HUES64 (cell line): Measurements from ENCODE around the gene MRC2.

ENCODE experiments used
- H3K27ac ChIP-seq: 2 replicates; pipeline ENCODE4 v1.7.0; 2013; ENCODE audit warnings: low read depth, low read length, inconsistent platforms
- H3K27me3 ChIP-seq: 2 replicates; pipeline ENCODE4 v1.6.1; 2013; ENCODE audit warnings: mild to moderate bottlenecking, low read length; ENCODE audit not compliant: insufficient read depth
- H3K36me3 ChIP-seq: 2 replicates; pipeline ENCODE4 v1.6.1; 2013; ENCODE audit warnings: mild to moderate bottlenecking, low read length; ENCODE audit not compliant: insufficient read depth
- H3K4me1 ChIP-seq: 2 replicates; pipeline ENCODE4 v1.6.1; 2013; ENCODE audit warnings: mild to moderate bottlenecking, low read length, moderate library complexity; ENCODE audit not compliant: insufficient read depth
- H3K4me3 ChIP-seq: 2 replicates; pipeline ENCODE4 v1.5.1; 2013; ENCODE audit warnings: mild to moderate bottlenecking, low read length, moderate library complexity
- H3K9ac ChIP-seq: 2 replicates; pipeline ENCODE4 v1.6.1; 2013; ENCODE audit warnings: mild to moderate bottlenecking, low read depth, low read length
- H3K9me3 ChIP-seq: 2 replicates; pipeline ENCODE4 v1.6.1; 2013; ENCODE audit warnings: low read depth, low read length; ENCODE audit not compliant: insufficient read depth
- WGBS: fragments of 150-250, 120-280 bp; methylation state at CpG from one replicate; pipeline ENCODE4 v1.1.7; 2013; ENCODE audit warnings: missing lambda C conversion rate; 5-methylcytosine and 5-hydroxymethylcytosine counted together

Gene MRC2

DNA sequence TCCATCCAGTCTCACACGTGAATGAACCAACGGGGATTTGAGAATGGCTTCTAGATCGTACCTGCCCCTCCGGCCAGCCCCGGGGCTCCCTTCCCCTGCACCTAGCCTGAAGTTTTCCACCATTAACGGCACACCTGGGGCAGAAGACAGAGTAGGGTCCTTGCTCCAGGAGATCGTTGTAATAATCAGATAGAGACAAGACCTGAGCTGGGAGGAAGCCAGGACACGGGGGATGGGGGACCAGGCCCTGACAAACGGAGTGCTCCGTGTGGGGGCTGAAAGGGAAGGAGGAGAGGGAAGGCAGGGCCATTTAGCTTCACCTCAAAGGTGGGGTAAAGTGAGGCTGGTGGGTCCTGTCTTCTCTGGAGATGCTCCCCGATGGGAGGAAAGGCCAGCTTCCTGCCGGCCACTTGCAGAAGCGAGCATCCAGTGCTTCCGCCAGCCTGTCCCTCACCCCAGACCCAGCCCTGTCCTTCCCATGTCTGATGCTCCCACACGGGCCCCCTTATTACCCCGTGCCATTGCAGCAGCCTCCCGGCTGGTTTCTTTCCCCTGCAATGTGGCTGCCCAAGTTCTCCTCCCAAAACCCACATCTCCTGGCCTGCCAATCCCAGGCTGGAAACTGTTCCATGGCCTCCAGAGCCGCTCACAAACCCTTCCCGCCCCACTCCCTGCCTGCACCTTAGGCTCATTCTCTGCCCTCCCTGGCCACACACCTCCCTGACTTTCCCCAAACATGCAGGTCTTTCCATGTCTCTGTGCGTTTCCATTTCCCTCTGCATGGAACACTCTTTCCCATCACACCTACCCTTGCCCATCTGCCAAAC, 79.3 kb downstream of the MRC2 start:
- no peak overlapping the region for H3K27ac ChIP-seq
- no peaks in the 10 kb centered on the region for H3K36me3 ChIP-seq
- H3K4me1 ChIP-seq: peaks cover 20% of the 10 kb centered on the region
- H3K27me3 ChIP-seq: peaks cover 42% of the 10 kb centered on the region
- H3K4me3 ChIP-seq: no peak overlapping the region; the same call in 1 of the 2 replicates
- 77% methylated on average over 20 of the region's 20 CpGs for WGBS
- H3K9me3 ChIP-seq: peaks cover 4% of the 10 kb centered on the region
- no peak overlapping the region for H3K9ac ChIP-seq

DNA sequence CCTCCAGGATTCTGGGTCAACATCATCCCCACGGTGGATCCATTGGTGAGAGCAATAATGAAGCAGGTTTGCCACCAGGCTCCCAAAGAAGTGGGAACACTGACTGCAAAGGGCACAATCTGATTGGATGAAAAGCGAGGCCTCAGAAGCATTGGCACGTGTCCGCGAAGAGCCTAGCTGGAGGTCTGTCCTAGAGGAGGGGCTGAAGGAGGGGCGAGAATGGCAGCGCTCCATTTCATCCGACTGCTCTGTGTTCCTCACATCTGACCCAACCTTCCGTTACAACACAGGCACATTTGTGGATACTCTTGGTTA, 79.9 kb downstream of the MRC2 start:
- H3K4me3 ChIP-seq: no peak overlapping the region
- peaks cover 4% of the 10 kb centered on the region for H3K9me3 ChIP-seq
- no peak overlapping the region for H3K9ac ChIP-seq
- peaks cover 42% of the 10 kb centered on the region for H3K27me3 ChIP-seq
- peaks cover 20% of the 10 kb centered on the region for H3K4me1 ChIP-seq
- no peaks in the 10 kb centered on the region for H3K36me3 ChIP-seq
- H3K27ac ChIP-seq: no peak overlapping the region
- WGBS: 87% methylated on average over 9 of the region's 9 CpGs

DNA sequence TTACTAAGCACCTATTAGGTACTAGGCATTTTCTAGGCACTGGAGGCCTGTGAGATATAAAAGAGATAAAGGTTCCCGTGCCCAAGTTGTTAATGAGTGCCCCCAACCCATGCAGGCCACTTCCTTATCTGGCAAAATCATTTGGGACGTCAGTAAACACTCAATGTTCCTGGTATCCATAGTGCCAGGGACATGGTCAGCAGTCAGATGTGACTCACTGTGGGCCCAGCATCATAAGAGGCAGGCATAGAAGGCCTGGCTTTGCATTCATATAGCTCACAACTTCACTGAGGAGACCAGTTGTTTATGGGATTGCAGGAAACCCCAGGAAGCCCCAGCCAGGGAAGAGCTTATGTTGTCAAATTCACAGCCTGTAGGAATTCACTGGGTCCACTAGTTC, 81.1 kb downstream of the MRC2 start:
- WGBS: 89% methylated on average over 2 of the region's 2 CpGs
- Histone ChIP-seq H3K9ac (no peak overlapping the region), H3K36me3 (no peaks in the 10 kb centered on the region), H3K4me3 (no peak overlapping the region), H3K4me1 (peaks cover 20% of the 10 kb centered on the region), H3K9me3 (peaks cover 4% of the 10 kb centered on the region), H3K27me3 (peaks cover 31% of the 10 kb centered on the region), H3K27ac (no peak overlapping the region)

DNA sequence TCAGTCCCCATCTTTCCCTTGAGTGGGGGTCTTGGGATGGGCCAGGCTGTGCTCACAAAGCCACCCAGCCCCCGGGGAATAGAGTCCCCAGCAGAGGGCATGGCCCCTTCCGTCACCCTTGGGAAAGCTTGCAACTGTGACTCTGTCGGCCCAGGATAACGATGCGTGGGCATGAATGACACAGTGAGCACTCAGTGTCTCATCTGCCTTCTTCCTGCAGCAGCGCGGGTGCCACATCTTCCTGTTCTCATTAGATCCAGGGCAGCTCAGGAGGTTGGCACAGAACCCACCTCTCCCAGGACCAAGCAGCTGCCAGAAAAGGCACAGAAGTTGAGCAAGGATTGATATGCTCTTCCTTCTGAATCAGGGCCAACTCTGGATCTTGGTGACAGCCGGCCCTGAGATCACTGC, 84.7 kb downstream of the MRC2 start:
- H3K4me3 ChIP-seq: no peak overlapping the region
- H3K36me3 ChIP-seq: no peaks in the 10 kb centered on the region
- WGBS: 93% methylated on average over 8 of the region's 8 CpGs
- no peak overlapping the region for H3K27ac ChIP-seq
- peaks cover 4% of the 10 kb centered on the region for H3K9me3 ChIP-seq
- H3K4me1 ChIP-seq: no peaks in the 10 kb centered on the region
- H3K27me3 ChIP-seq: peaks cover 5% of the 10 kb centered on the region
- no peak overlapping the region for H3K9ac ChIP-seq

DNA sequence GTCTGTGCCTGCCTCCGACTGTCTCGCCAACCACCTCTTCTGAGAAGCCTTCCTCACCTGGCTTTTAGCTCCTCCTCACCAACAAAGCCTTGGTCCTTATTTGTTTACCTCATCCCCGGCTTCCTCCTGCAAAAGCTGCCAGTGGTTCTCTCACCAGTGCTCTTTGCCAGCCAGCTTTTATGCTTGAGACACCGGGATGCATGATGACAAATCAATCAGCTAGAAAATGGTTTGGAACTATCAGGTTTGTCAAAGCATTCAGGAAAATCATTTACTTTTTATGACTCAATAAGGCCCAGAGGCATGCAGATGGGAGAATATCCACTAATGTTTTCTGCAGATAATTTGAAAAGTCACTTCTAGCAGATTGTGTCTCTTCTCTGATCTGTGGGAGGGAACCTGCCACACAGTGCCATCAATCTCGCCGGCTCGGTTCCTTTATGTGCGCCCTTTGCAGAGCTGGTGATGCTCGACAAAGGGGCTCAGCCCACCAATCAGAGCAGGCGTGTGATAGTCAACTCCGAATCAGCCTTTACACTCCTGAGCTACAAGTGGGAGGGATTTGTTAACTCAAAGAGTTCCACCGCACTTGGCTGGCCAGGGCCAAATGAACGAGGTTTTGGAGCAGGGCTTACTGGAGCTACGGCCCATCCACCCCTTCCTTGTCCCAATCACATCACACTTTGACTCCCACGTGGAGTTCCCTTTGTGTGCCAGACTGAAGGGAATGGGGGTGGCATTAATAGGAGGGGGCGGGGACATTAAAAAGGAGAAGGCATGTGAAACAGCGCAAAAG, 85.8 kb downstream of the MRC2 start:
- no peaks in the 10 kb centered on the region for H3K36me3 ChIP-seq
- no peaks in the 10 kb centered on the region for H3K4me1 ChIP-seq
- no peaks in the 10 kb centered on the region for H3K27me3 ChIP-seq
- WGBS: 85% methylated on average over 17 of the region's 17 CpGs
- H3K9me3 ChIP-seq: peaks cover 4% of the 10 kb centered on the region
- no peak overlapping the region for H3K4me3 ChIP-seq
- H3K9ac ChIP-seq: no peak overlapping the region
- no peak overlapping the region for H3K27ac ChIP-seq

DNA sequence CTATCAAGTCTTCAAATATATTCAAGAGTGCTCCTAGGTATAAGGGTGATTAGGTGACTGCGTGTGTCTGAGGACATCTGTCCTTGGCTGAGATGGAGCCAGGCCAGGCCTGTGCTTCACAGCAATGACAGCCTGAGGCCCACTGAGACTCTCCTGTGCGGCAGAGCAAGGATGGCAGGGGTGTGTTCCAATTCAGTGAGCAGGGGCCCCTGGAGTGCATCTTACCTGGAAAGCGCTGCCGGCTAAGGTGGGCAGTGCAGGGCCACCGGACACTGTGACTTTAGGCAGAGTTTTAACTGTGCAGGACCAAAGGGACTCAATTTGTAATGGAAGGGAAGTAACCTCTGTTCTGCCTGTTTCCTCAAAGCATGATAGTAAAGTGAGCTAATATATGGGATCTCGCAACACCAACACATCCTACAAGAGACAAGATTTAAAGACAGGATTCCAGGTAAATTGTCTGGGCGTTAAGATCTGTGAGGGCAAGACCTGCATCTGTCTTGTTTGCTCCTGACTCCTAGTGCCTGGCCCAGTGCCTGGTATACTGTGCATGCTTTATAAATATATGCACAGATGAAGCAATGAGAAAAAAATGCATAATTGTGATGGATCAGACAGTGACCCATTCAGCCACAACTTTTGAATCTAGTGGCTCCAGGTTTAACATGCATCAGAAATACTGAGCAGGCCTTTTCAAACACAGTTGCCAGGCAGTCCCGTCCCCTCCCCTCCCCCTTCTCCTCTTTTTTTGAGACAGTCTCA, 86.7 kb downstream of the MRC2 start:
- WGBS: 90% methylated on average over 8 of the region's 8 CpGs

DNA sequence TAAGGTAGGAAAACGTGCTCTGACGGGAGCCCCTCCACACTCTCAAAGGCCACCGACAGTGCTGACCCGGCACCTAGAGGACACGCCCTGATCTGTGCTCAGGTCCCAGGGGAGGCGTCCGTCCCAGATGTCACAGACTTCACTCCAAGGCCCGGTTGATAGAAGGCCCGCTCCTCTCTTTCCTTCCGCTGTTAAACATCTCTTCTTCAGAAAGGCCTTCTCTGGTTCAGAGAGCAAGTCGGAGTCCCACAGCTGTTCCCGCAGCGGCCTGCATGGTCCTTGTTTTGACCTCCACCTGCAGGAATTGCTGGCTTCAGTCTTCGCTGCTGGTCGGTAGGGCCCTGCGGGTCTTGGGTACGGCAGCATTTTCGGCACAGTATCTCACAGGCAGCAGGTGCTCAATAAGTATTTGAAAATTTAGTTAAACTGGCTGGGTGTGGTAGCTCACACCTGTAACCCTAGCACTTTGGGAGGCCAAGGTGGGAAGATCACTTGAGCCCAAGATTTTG, 88.5 kb downstream of the MRC2 start:
- Histone ChIP-seq H3K4me3 (no peak overlapping the region), H3K9me3 (no peaks in the 10 kb centered on the region), H3K4me1 (peaks cover 6% of the 10 kb centered on the region), H3K36me3 (no peaks in the 10 kb centered on the region), H3K27ac (no peak overlapping the region), H3K27me3 (no peaks in the 10 kb centered on the region), H3K9ac (no peak overlapping the region)
- WGBS: 96% methylated on average over 18 of the region's 18 CpGs

More for the DNA sequence above, 86.7 kb downstream of the MRC2 start:
- no peaks in the 10 kb centered on the region for H3K4me1 ChIP-seq
- no peaks in the 10 kb centered on the region for H3K9me3 ChIP-seq
- H3K27ac ChIP-seq: no peak overlapping the region
- no peak overlapping the region for H3K9ac ChIP-seq
- H3K27me3 ChIP-seq: no peaks in the 10 kb centered on the region
- no peak overlapping the region for H3K4me3 ChIP-seq
- H3K36me3 ChIP-seq: no peaks in the 10 kb centered on the region

DNA sequence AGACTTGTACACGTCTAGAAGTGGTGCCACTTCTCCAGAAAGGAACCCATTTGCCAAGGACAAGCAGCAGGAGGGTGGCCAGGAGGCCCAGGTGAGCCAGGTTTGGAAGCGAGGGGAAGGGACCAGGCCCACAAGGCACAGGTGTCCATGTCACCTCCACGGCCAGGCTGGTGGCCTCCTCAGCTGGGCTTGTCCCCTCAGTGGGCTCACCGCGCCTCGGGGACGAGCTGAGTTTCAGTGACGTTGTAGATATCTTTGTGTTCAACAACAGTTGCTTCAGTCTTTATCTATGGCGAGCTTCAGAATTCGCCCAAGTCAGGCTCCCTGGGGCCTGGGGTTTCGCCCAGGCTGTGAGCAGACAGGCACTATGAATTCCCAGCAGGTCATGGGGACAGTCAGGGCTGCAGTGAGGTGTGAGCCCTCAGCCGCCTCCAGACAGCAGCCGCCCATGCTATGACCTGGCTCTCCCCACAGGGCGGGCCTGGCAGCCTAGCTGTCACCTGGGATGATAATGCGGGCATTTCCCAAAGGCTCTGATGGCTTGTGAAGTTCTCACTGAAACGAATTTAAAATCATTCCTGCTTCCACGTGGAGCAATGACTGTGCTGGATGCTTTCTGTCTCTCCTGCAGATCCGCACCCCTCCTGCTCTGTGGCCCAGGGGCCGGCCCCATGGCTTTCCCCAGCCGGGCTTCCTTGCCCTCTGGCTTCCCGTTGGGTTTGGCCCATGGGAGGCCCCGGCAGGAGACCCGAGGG, 89.5 kb downstream of the MRC2 start:
- no peak overlapping the region for H3K27ac ChIP-seq
- H3K9ac ChIP-seq: no peak overlapping the region
- 90% methylated on average over 23 of the region's 23 CpGs for WGBS
- H3K4me1 ChIP-seq: peaks cover 6% of the 10 kb centered on the region
- no peaks in the 10 kb centered on the region for H3K9me3 ChIP-seq
- H3K4me3 ChIP-seq: no peak overlapping the region
- H3K36me3 ChIP-seq: no peaks in the 10 kb centered on the region
- H3K27me3 ChIP-seq: no peaks in the 10 kb centered on the region

DNA sequence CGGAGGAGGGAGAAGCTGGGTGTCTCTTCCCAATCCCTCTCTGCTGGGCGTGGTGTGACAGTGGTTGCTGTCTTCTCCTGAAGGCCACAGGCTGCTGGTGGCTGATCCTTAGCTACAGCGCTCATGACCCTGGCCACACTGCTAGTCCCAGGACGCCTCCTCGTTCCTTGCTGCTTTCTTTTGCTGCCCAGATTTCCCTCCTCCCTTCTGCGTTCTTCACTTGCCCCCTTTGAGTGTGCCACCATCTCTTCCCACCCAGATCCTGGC, 90.1 kb downstream of the MRC2 start:
- Histone ChIP-seq H3K27ac (no peak overlapping the region), H3K4me1 (peaks cover 6% of the 10 kb centered on the region), H3K4me3 (no peak overlapping the region), H3K27me3 (no peaks in the 10 kb centered on the region), H3K36me3 (no peaks in the 10 kb centered on the region), H3K9me3 (no peaks in the 10 kb centered on the region), H3K9ac (no peak overlapping the region)
- WGBS: 94% methylated on average over 6 of the region's 6 CpGs

DNA sequence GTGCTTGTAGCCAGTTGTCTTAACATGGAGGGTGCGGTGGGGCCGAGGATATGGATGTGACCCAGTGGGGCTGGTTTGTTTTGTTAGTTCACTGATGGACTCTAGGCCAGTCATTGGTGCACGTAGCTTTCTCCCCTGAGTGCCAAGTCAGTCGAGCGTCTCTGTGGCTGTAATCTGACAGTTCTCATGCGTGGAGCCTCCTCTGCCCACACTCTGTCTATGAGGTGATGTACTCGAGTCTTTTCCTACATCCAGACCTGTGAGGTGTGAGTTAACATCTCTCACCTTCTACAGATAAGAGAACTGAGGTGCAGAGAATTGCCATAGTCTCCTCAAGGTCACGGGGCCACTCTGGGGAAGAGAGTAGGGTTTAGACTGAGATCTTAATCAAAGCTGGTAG, 90.4 kb downstream of the MRC2 start:
- 94% methylated on average over 8 of the region's 8 CpGs for WGBS
- Histone ChIP-seq H3K4me1 (peaks cover 6% of the 10 kb centered on the region), H3K36me3 (no peaks in the 10 kb centered on the region), H3K27me3 (no peaks in the 10 kb centered on the region), H3K9ac (no peak overlapping the region), H3K9me3 (no peaks in the 10 kb centered on the region), H3K27ac (no peak overlapping the region), H3K4me3 (no peak overlapping the region)
